Measurements from ENCODE around the gene TSPAN18. TPM values are rescaled to one million over a fixed set of nuclear protein-coding genes. Genes with fewer than 3 reads are reported as not detected.

The TSPAN18 gene
- total and polyA plus RNA-seq, 2 of the 8 experiments (the other 6 are each of a cell fraction or from before 2014, with no cell fraction given), result 5.2 to 10.2 TPM

DNA sequence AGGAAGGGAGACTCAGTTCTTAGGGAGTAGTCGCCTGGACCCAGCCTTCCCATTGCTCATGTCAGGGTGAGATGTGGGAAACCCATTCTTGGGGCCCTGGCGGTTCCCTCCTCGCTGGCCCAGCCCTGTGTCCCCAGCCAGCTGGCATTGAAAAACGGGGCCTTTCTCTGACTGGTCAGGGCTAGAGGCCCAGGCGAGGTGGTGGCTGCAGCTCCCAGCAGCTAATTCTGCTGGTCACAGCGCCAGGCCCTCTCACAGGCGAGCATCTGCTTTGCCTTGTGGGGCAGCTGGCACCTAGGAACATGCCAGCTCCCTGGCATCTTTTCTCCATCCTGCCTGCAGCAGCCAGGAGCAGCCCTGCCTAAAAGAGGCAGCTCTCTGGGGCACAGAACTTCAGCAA is 20.1 kb downstream of the TSPAN18 start (continued):
- no peak for TF ChIP-seq SUZ12 (IDR thresholded peaks at IDR 0.05; ENCODE audit: low read length)
- no peak for TF ChIP-seq EZH2 (IDR thresholded peaks at IDR 0.05; ENCODE audit: low read depth, low read length, severe bottlenecking)
